Liver (tissue), 9 donors: ENCODE results near the gene UNKL. TPM values are rescaled to one million over a fixed set of nuclear protein-coding genes. Genes with fewer than 3 reads are reported as not detected.

Source experiments
- DNase-seq: peaks from one replicate; pipeline ENCODE4 v3.0.0-alpha.2; 2017; ENCODE audit warnings: low spot score
- H3K27ac ChIP-seq, 2 donors: one replicate each; pipeline ENCODE4 v1.7.0; 2013; ENCODE audit warnings: inconsistent platforms in 2 of 2, low read length in 2 of 2, control low read depth in 1 of 2, low read depth in 1 of 2, mild to moderate bottlenecking in 1 of 2
- H3K27me3 ChIP-seq, 4 donors: one replicate each; pipeline versions ENCODE4 v1.6.1 to v1.7.0; 2013; ENCODE audit warnings: low read length in 3 of 4, inconsistent platforms in 1 of 4, mild to moderate bottlenecking in 1 of 4, moderate library complexity in 1 of 4; ENCODE audit not compliant: control insufficient read depth in 4 of 4, insufficient read depth in 4 of 4
- H3K36me3 ChIP-seq, 4 donors: one replicate each; pipeline versions ENCODE4 v1.6.1 to v1.7.0; 2013; ENCODE audit warnings: low read length in 3 of 4, mild to moderate bottlenecking in 3 of 4, low read depth in 1 of 4, moderate library complexity in 1 of 4; ENCODE audit not compliant: control insufficient read depth in 4 of 4, insufficient read depth in 3 of 4
- H3K4me1 ChIP-seq, 4 donors: one replicate each; pipeline versions ENCODE4 v1.6.1 to v1.7.0; 2013; ENCODE audit warnings: low read length in 3 of 4, mild to moderate bottlenecking in 3 of 4, moderate library complexity in 1 of 4; ENCODE audit not compliant: control insufficient read depth in 4 of 4, insufficient read depth in 4 of 4
- H3K4me3 ChIP-seq, 3 donors: one replicate each; pipeline versions ENCODE4 v1.6.1 to v1.7.0; 2013; ENCODE audit warnings: low read length in 3 of 3, control low read depth in 1 of 3, low read depth in 1 of 3, mild to moderate bottlenecking in 1 of 3
- H3K9ac ChIP-seq, 2 donors: one replicate each; pipeline ENCODE4 v1.7.0; 2013; ENCODE audit warnings: low read length in 2 of 2, mild to moderate bottlenecking in 2 of 2, moderate library complexity in 2 of 2, control low read depth in 1 of 2, low read depth in 1 of 2
- H3K9me3 ChIP-seq, 4 donors: one replicate each; pipeline versions ENCODE4 v1.6.1 to v1.7.0; 2013; ENCODE audit warnings: low read length in 3 of 4; ENCODE audit not compliant: control insufficient read depth in 4 of 4
- ATF3 ChIP-seq: IDR thresholded peaks from 2 replicates; pipeline ENCODE4 v1.6.1; 2016; ENCODE audit warnings: antibody characterized with exemption
- CTCF ChIP-seq: fragments of 150-350 bp; IDR thresholded peaks from 2 replicates; pipeline ENCODE4 v1.5.1; 2017; ENCODE audit warnings: improper control_type of control experiment, low read depth, low read length; ENCODE audit not compliant: missing input control
- EGR1 ChIP-seq, 2 donors: IDR thresholded peaks; 2 replicates each; pipeline ENCODE4 v1.6.1; 2016 to 2018; ENCODE audit warnings: antibody characterized with exemption in 2 of 2, low read depth in 2 of 2
- FOXA1 ChIP-seq: IDR thresholded peaks from 2 replicates; pipeline ENCODE4 v1.6.1; 2016; ENCODE audit warnings: antibody characterized with exemption
- FOXA2 ChIP-seq: IDR thresholded peaks from 2 replicates; pipeline ENCODE4 v1.6.1; 2016; ENCODE audit warnings: antibody characterized with exemption
- GABPA ChIP-seq, 2 donors: IDR thresholded peaks in 1 of 2; conservative IDR thresholded peaks in 1 of 2; 2 replicates each; pipeline ENCODE4 v1.6.1; 2016; ENCODE audit warnings: antibody characterized with exemption in 2 of 2, mild to moderate bottlenecking in 1 of 2, moderate library complexity in 1 of 2
- HNF4A ChIP-seq, 2 donors: conservative IDR thresholded peaks; 2 replicates each; pipeline ENCODE4 v1.6.1; 2016; ENCODE audit warnings: antibody characterized with exemption in 2 of 2, mild to moderate bottlenecking in 2 of 2
- HNF4G ChIP-seq: IDR thresholded peaks from 2 replicates; pipeline ENCODE4 v1.6.1; 2016; ENCODE audit warnings: antibody characterized with exemption
- JUND ChIP-seq, 2 donors: IDR thresholded peaks; 2 replicates each; pipeline ENCODE4 v1.6.1; 2016; ENCODE audit warnings: antibody characterized with exemption in 2 of 2
- MAX ChIP-seq: IDR thresholded peaks from 2 replicates; pipeline ENCODE4 v1.6.1; 2016; ENCODE audit warnings: antibody characterized with exemption
- NR2F2 ChIP-seq: IDR thresholded peaks from 2 replicates; pipeline ENCODE4 v1.6.1; 2016; ENCODE audit warnings: antibody characterized with exemption
- RAD21 ChIP-seq, 2 donors: IDR thresholded peaks; 2 replicates each; pipeline ENCODE4 v1.6.1; 2016; ENCODE audit warnings: antibody characterized with exemption in 2 of 2, mild to moderate bottlenecking in 2 of 2
- REST ChIP-seq: IDR thresholded peaks from 2 replicates; pipeline ENCODE4 v1.6.1; 2016; ENCODE audit warnings: antibody characterized with exemption, mild to moderate bottlenecking
- RXRA ChIP-seq, 2 donors: IDR thresholded peaks; 2 replicates each; pipeline ENCODE4 v1.6.1; 2017 to 2018; ENCODE audit warnings: antibody characterized with exemption in 2 of 2, mild to moderate bottlenecking in 1 of 2
- SP1 ChIP-seq: IDR thresholded peaks from 2 replicates; pipeline ENCODE4 v1.6.1; 2018; ENCODE audit warnings: antibody characterized with exemption, mild to moderate bottlenecking
- TAF1 ChIP-seq: conservative IDR thresholded peaks from 2 replicates; pipeline ENCODE4 v1.6.1; 2016; ENCODE audit warnings: antibody characterized with exemption, mild to moderate bottlenecking
- YY1 ChIP-seq: IDR thresholded peaks from 2 replicates; pipeline ENCODE4 v1.6.1; 2016; ENCODE audit warnings: antibody characterized with exemption, mild to moderate bottlenecking
- ZBTB33 ChIP-seq: IDR thresholded peaks from 2 replicates; pipeline ENCODE4 v1.6.1; 2016; ENCODE audit warnings: antibody characterized with exemption
- WGBS: extraction: QIAGEN DNeasy Blood & Tissue Kit; methylation state at CpG from one replicate; pipeline ENCODE4 v1.1.7; 2013; 5-methylcytosine and 5-hydroxymethylcytosine counted together
- polyA plus RNA-seq, 2 donors: library from polyadenylated mRNA; stranded (reverse) in 1 of 2; unstranded in 1 of 2; fragments of 200-250 nt in 1 of 2; fragments of >200 nt in 1 of 2; fragmentation: Nextera tagmentation in 1 of 2; extraction: Ambion mirVana in 1 of 2; gene quantifications; one replicate each; pipeline versions ENCODE4 v1.2.1 to v1.2.3, GENCODE V29; 2013 to 2015
- total RNA-seq, 2 donors: library from RNA; depleted of rRNA; stranded (reverse); fragments of >200 nt; gene quantifications; one replicate each; pipeline ENCODE4 v1.2.3, GENCODE V29; 2014
- donor health status: healthy.
- donor health status: healthy.
- donor health status: healthy.
- donor health status: healthy.
- donor health status: healthy.

The UNKL gene
- total and polyA plus RNA-seq, 4 donors, result 3.5 to 14.7 (median 6.6) TPM

GRCh38 chr16:1334739-1335138 is 79.8 kb downstream of the UNKL start:
- no peak for DNase-seq
- no peak for TF ChIP-seq HNF4G
- no peak for TF ChIP-seq RAD21 (IDR thresholded peaks at IDR 0.05)
- TF ChIP-seq GABPA (IDR thresholded peaks at IDR 0.05 in 1 of 2, conservative IDR thresholded peaks at IDR 0.05 in 1 of 2), result no peak
- no peak for TF ChIP-seq ATF3
- TF ChIP-seq HNF4A (conservative IDR thresholded peaks at IDR 0.05), result no peak
- TF ChIP-seq EGR1 (IDR thresholded peaks at IDR 0.05; ENCODE audit: low read depth in 2 of 2), result no peak
- TF ChIP-seq ZBTB33, result no peak
- TF ChIP-seq FOXA1, result no peak
- no peak for TF ChIP-seq JUND (IDR thresholded peaks at IDR 0.05)
- TF ChIP-seq YY1, result no peak
- no peak for TF ChIP-seq FOXA2
- TF ChIP-seq RXRA (IDR thresholded peaks at IDR 0.05), result no peak
- no peak for TF ChIP-seq NR2F2
- TF ChIP-seq MAX, result no peak
- TF ChIP-seq CTCF, result no peak
- H3K4me3 ChIP-seq, result no peak overlapping the region
- no peaks in the 10 kb centered on the region for H3K36me3 ChIP-seq
- peaks cover 6 to 15% (median 12%) of the 10 kb centered on the region in 4 donors for H3K4me1 ChIP-seq
- H3K27me3 ChIP-seq, result peaks cover 0 to 2% (median 0%) of the 10 kb centered on the region in 4 donors
- H3K9me3 ChIP-seq, result peaks cover 0 to 3% (median 0%) of the 10 kb centered on the region in 4 donors
- WGBS, result 44% methylated on average over 9 of the region's 9 CpGs
- H3K9ac ChIP-seq, result no peak overlapping the region
- H3K27ac ChIP-seq, result no peak overlapping the region

- no peaks in the 10 kb centered on the region for H3K36me3 ChIP-seq
- no peak for DNase-seq
- TF ChIP-seq ZBTB33, result no peak
- TF ChIP-seq REST, result no peak
- TF ChIP-seq FOXA1, result no peak
- no peak for TF ChIP-seq TAF1
- TF ChIP-seq EGR1 (IDR thresholded peaks at IDR 0.05; ENCODE audit: low read depth in 2 of 2), result no peak
- TF ChIP-seq HNF4A (conservative IDR thresholded peaks at IDR 0.05), result no peak
- TF ChIP-seq SP1, result no peak
- TF ChIP-seq HNF4G, result no peak
- no peak for TF ChIP-seq FOXA2
- no peak for TF ChIP-seq GABPA (IDR thresholded peaks at IDR 0.05 in 1 of 2, conservative IDR thresholded peaks at IDR 0.05 in 1 of 2)
- no peak for TF ChIP-seq JUND (IDR thresholded peaks at IDR 0.05)
- TF ChIP-seq ATF3, result no peak
- no peak for TF ChIP-seq NR2F2
- TF ChIP-seq YY1, result no peak
Measured at GRCh38 chr16:1333854-1334700, 80.4 kb downstream of the UNKL start.

More at GRCh38 chr16:1333854-1334700, 80.4 kb downstream of the UNKL start:
- Histone ChIP-seq H3K4me1 (peaks cover 6 to 15% (median 12%) of the 10 kb centered on the region in 4 donors), H3K27me3 (peaks cover 0 to 2% (median 0%) of the 10 kb centered on the region in 4 donors), H3K9ac (no peak overlapping the region), H3K27ac (no peak overlapping the region), H3K9me3 (peaks cover 0 to 3% (median 0%) of the 10 kb centered on the region in 4 donors), H3K4me3 (peak overlapping the region in 1 of 3 donors; percentile 49)
- WGBS, result 4% methylated on average over 78 of the region's 78 CpGs
